Measurements from ENCODE around the gene APEX1. TPM values are rescaled to one million over a fixed set of nuclear protein-coding genes. Genes with fewer than 3 reads are reported as not detected.

Gene APEX1
- total RNA-seq, 4 donors from 2014 or later = 107 to 217 (median 119) TPM

DNA sequence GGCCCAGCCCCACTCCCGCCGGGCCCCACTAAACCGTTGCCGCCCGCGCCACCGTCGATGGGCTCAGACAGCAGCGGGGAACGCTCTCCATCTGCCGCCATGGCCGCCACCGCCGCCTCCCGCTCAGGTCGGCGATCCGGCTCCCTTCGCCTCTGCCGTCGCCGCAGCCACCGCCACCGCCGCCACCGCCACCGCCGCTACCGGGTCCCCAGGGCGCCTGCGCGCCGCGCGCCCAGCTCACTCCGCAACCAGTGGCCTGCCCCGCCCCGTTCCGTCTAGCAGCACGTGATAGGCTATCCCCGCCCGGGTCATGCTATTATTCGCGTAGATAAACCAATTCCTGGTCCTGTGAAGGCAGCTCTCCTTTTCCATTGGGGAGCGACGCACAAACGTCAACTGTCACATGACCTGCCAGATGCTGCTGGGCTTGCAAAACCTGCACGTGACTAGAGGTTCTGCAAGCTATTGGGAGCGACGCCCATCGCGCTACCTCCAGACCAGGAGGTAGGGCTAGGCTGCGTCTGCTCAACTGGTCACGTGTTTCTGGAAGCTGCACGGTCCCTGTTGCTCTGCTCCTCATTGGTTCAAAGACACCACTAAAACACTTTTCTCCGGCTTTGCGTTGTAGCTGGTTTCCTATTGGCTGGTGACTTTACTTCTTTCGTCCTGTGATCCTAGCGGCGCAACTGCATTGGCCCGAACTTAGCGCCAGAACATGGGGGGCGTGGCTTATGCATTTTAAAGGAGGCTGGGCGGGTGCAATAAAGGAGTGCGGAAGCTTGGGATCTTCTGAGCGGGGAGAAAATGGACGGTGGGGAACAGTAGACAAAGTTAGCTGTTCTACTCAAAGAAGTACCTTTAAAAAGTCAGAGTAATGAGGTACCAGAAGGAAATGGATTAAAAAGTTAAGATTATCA lies 6.5 kb downstream of the APEX1 start, which contains the start of gene PIP4P1:
PIP4P1 (minus strand) TSS at position 210 of the 917 bp plus-strand sequence; CDS start at position 101, 109 bp downstream.
- peak; percentile 100 for DNase-seq (ENCODE audit: low spot score in 2 of 2)
- 0% methylated on average over 40 to 44 of the region's 67 CpGs for WGBS, 2 donors
- intact Hi-C loops (cut with DNase I; ENCODE audit: low total_unique reads) = loop anchor here (10.0 kb wide), 1 partner anchor 223 kb away; the partner anchor contains the start of genes ANG and RNASE4
- H3K4me3 ChIP-seq (ENCODE audit: low read depth, poor library complexity, severe bottlenecking) = peak within 1 kb of the TSS; percentile 62
- TF ChIP-seq CTCF (IDR thresholded peaks at IDR 0.05) (no peak), POLR2A (IDR thresholded peaks at IDR 0.05) (peak in 1 of 2 donors; percentile 89)

DNA sequence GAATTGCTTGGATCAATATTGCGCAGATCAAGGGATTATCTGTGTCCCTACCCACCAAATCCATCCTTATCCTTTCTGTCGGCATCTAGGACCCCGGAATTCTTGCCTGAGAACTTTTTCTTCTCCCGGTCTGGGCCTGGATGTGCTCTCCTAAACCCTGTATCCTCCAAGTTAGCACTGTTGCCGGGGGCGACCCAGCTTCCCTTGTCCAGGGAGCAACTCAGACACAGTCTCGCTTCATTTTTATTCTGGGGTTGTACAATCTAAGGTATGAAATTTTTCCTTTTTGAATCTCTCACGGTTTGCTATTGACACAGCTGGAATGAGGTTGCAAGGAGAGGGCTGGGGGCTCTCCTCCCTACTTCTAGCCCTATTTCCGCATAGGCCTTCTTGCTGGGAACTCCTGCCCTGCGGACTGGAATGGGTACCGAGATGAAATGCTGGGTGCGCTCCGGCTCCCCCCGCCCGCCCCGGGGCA lies 13.8 kb downstream of the APEX1 start:
- intact Hi-C loops (cut with DNase I; ENCODE audit: low total_unique reads) = loop anchor here (10.0 kb wide), 1 partner anchor 216 kb away; the partner anchor contains the start of genes ANG and RNASE4

GRCh38 chr14:20469242-20469889 lies 14.3 kb downstream of the APEX1 start, which contains the start of gene PNP:
TSS of gene PNP (plus strand) at chr14:20469406. CDS start at chr14:20469525, 119 bp downstream.
- peak within 1 kb of the TSS; percentile 65 for H3K4me3 ChIP-seq (ENCODE audit: low read depth, poor library complexity, severe bottlenecking)
- intact Hi-C loops (cut with DNase I; ENCODE audit: low total_unique reads) = loop anchor here (10.0 kb wide), 1 partner anchor 215 kb away; the partner anchor contains the start of genes ANG and RNASE4
- TF ChIP-seq CTCF (IDR thresholded peaks at IDR 0.05) (no peak), POLR2A (IDR thresholded peaks at IDR 0.05) (peak in 1 of 2 donors; percentile 33)
- peak; percentile 91 to 98 for DNase-seq (ENCODE audit: low spot score in 2 of 2)
- 0% methylated on average over 13 to 28 of the region's 40 CpGs for WGBS, 2 donors

More for the DNA sequence above, 13.8 kb downstream of the APEX1 start:
- WGBS, 2 donors = 26% methylated on average over 16 of the region's 16 CpGs
- no peak for DNase-seq (ENCODE audit: low spot score in 2 of 2)
- no peak overlapping the region for H3K4me3 ChIP-seq (ENCODE audit: low read depth, poor library complexity, severe bottlenecking)
- TF ChIP-seq CTCF (IDR thresholded peaks at IDR 0.05) = no peak
- TF ChIP-seq POLR2A (IDR thresholded peaks at IDR 0.05) = no peak

DNA sequence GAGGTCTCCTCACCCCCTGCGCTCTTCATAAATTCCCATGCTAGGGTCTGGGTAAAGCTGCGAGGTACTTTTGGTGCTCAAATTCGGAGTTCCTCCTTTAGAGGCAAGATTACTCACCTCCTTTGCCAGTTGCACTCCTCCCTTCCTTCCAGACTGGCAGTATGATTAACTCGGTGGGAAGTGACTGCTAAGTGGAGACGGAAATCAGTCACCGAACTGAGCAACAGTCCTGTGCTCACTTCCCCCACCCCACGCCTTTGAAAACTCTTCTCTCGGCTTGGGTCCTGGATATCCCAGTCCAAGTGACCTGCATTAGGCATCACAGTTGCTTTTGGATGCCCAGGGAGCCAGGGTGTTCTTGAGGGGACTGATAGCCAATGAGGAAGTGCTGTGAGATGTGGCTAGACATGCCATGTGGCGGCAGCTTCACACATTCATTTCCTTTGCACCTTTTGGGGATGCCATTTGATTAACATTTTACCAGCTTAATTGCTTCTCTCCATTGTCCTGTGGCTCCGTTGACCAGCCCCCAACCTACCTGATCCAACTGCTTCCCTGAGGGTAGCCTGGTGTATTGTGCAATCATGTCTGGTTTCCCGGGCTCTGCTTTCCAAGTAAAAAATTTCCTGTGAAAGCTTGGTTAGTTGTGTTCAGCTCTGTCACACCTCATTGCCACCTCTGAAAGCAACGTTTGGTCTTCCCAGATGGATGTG lies 15.0 kb downstream of the APEX1 start:
- H3K4me3 ChIP-seq (ENCODE audit: low read depth, poor library complexity, severe bottlenecking) = peak overlapping the region; percentile 65
- intact Hi-C loops (cut with DNase I; ENCODE audit: low total_unique reads) = loop anchor here (10.0 kb wide), 1 partner anchor 215 kb away; the partner anchor contains the start of genes ANG and RNASE4
- no peak for TF ChIP-seq CTCF (IDR thresholded peaks at IDR 0.05)
- no peak for TF ChIP-seq POLR2A (IDR thresholded peaks at IDR 0.05)
- peak; percentile 60 to 87 for DNase-seq (ENCODE audit: low spot score in 2 of 2)
- 1% methylated on average over 12 of the region's 12 CpGs for whole genome bisulfite sequencing, 2 donors

- DNase-seq (ENCODE audit: low spot score in 2 of 2) = no peak
Observed at GRCh38 chr14:20470603-20470901, 15.5 kb downstream of the APEX1 start.

More at GRCh38 chr14:20470603-20470901, 15.5 kb downstream of the APEX1 start:
- no peak overlapping the region for H3K4me3 ChIP-seq (ENCODE audit: low read depth, poor library complexity, severe bottlenecking)
- 1 to 2% methylated on average over 2 of the region's 2 CpGs for WGBS, 2 donors
- intact Hi-C loops (cut with DNase I; ENCODE audit: low total_unique reads) = no loop called here
- TF ChIP-seq CTCF (IDR thresholded peaks at IDR 0.05) (no peak), POLR2A (IDR thresholded peaks at IDR 0.05) (no peak)
